Stimulated activated naive CD8-positive, alpha-beta T cell treated with anti-CD3 and anti-CD28 coated beads, Interleukin-15, amount 100 ng/mL, for 72 hours (primary cell): ENCODE results near the gene ZCCHC8.
"Not testable (repeated sequence)": the region's sequence is repeated elsewhere in the genome, so short reads cannot be mapped to it uniquely, and the experiment has no call there.

Experiments used
- ATAC-seq: fragments of 150-1000 bp; cut with Tn5 transposase; 2 replicates; pipeline ENCODE4 v1.10.0; 2021; ENCODE audit warnings: mild to moderate bottlenecking, moderate library complexity
- DNase-seq, 2 donors: peaks; one replicate each; pipeline ENCODE4 v3.0.0; 2021 to 2022
- H3K27ac Mint-ChIP-seq, 2 donors: one replicate each; pipeline ENCODE4 v1.8.0; 2022; ENCODE audit warnings: mild to moderate bottlenecking in 2 of 2, mixed read lengths in 2 of 2, moderate library complexity in 2 of 2
- H3K27me3 Mint-ChIP-seq: one replicate; pipeline ENCODE4 v1.8.0; 2022; ENCODE audit warnings: mixed read lengths
- H3K4me1 Mint-ChIP-seq: one replicate; pipeline ENCODE4 v1.8.0; 2022; ENCODE audit warnings: mild to moderate bottlenecking, mixed read lengths
- H3K4me3 Mint-ChIP-seq, 2 donors: one replicate each; pipeline ENCODE4 v1.8.0; 2022; ENCODE audit warnings: mild to moderate bottlenecking in 2 of 2, mixed read lengths in 2 of 2, moderate library complexity in 1 of 2
- H3K9me3 Mint-ChIP-seq, 2 donors: one replicate each; pipeline ENCODE4 v1.8.0; 2022; ENCODE audit warnings: mixed read lengths in 2 of 2

ZCCHC8 gene

GRCh38 chr12:122518908-122519307 lies 18.2 kb upstream of the ZCCHC8 start:
- Mint-ChIP-seq H3K9me3 (no peaks in the 10 kb centered on the region), H3K27ac (peak overlapping the region in 1 of 2 donors; percentile 86), H3K4me1 (peaks cover 58% of the 10 kb centered on the region), H3K4me3 (no peak overlapping the region), H3K27me3 (no peaks in the 10 kb centered on the region)
- DNase-seq (no peak), ATAC-seq (no peak)

- no peak for DNase-seq
- peak overlapping the region in 1 of 2 donors; percentile 13 for H3K4me3 Mint-ChIP-seq
- peak; percentile 58 for ATAC-seq
- peak overlapping the region in 1 of 2 donors; percentile 91 for H3K27ac Mint-ChIP-seq
- peaks cover 48% of the 10 kb centered on the region for H3K4me1 Mint-ChIP-seq
- no peaks in the 10 kb centered on the region for H3K27me3 Mint-ChIP-seq
- H3K9me3 Mint-ChIP-seq: no peaks in the 10 kb centered on the region
Measured at GRCh38 chr12:122517877-122518276, 17.1 kb upstream of the ZCCHC8 start.

DNA sequence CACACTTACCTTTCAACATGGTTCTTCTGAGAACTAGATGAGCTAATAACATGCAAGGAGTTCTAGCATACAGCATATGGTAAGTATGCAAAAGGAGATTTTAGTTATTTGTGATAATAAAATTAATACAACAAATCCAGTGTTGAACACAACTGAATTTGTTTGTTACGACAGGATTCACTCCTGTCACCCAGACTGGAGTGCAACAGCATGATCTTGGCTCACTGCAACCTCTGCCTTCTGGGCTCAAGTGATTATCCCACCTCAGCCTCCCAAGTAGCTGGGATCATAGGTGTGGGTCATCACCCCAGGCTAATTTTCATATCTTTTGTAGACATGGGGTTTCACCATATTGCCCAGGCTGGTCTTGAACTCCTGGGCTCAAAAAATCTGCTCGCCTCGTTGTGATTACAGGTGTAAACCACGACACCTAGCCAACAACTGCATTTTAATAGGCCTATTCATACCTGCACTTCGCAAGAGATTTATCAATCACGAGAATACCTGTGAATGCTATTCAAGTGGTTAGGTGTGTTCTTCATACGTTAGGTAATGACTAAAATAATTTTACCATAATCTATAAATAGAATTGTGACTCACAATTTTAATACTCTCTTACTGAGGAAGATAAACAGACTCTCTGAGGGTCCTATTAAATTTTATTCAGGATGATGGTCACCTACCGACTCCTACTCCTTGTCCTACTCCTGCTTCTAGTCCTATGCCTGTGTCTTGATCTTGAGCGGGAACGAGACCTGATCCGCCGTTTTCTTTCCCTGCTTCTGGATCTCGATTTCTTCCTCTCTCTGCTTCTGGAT lies 16.0 kb upstream of the ZCCHC8 start:
- no peaks in the 10 kb centered on the region for H3K27me3 Mint-ChIP-seq
- no peak for ATAC-seq
- H3K9me3 Mint-ChIP-seq: no peaks in the 10 kb centered on the region
- no peak overlapping the region for H3K4me3 Mint-ChIP-seq
- peaks cover 41% of the 10 kb centered on the region for H3K4me1 Mint-ChIP-seq
- H3K27ac Mint-ChIP-seq: peak overlapping the region; percentile 3 to 89
- DNase-seq: no peak

- ATAC-seq: no peak
- Mint-ChIP-seq H3K4me1 (peaks cover 29% of the 10 kb centered on the region), H3K27me3 (no peaks in the 10 kb centered on the region), H3K4me3 (no peak overlapping the region), H3K9me3 (no peaks in the 10 kb centered on the region), H3K27ac (peak overlapping the region in 1 of 2 donors; percentile 4)
- no peak for DNase-seq
Measured at GRCh38 chr12:122515275-122515674, 14.5 kb upstream of the ZCCHC8 start.

- Mint-ChIP-seq H3K4me1 (peaks cover 18% of the 10 kb centered on the region), H3K9me3 (no peaks in the 10 kb centered on the region), H3K27ac (no peak overlapping the region), H3K27me3 (no peaks in the 10 kb centered on the region), H3K4me3 (no peak overlapping the region)
- DNase-seq (no peak), ATAC-seq (no peak)
Measured at GRCh38 chr12:122513660-122514059, 12.9 kb upstream of the ZCCHC8 start.

DNA sequence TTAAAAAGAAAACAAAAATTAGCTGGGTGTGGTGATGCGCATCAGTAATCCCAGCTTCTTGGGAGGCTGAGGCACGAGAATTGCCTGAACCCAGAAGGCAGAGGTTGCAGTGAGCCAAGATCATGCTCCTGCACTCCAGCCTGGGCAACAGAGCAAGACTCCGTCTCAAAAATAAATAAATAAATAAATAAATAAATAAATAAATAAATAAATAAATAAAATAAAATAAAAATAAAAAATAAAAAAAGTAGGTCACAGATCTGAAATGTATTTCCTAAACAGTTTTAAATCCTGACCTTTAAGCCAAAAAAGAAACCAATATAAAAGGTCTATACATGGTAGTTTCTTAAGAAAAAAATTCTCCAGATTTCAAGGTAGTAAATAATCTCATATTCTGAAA lies 12.3 kb upstream of the ZCCHC8 start:
- H3K4me3 Mint-ChIP-seq, H3K9me3 Mint-ChIP-seq, ATAC-seq, DNase-seq, H3K27me3 Mint-ChIP-seq, H3K27ac Mint-ChIP-seq: not testable (repeated sequence)
- peaks cover 12% of the 10 kb centered on the region for H3K4me1 Mint-ChIP-seq

GRCh38 chr12:122508163-122508562 lies 7.4 kb upstream of the ZCCHC8 start:
- Mint-ChIP-seq H3K27ac (no peak overlapping the region), H3K4me3 (no peak overlapping the region)
- no peak for ATAC-seq

DNA sequence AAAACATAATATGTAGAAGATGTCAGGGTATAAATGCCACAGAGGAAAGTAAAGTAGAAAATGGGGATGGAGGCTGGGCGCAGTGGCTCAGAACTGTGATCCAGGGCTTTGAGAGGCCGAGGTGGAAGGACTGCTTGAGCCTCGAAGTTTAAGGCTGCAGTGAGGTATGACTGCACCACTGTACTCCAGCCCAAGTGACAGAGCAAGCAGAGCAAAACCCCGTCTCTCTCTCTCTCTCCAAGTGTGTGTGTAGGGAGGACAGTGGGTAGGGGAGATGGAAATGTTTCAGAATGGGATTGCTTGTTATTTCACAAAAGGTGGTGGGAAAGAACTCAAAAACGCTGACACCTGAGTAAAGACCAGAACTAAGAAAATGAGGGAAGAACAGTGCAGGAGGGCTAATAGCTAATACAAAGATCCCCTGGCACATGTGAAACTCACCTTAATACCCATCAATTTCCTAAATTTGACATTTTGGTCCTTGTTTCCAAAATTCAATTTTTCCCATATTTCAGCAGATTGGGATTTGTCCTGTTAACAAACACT lies 5.7 kb upstream of the ZCCHC8 start:
- Mint-ChIP-seq H3K4me3 (no peak overlapping the region), H3K4me1 (peaks cover 10% of the 10 kb centered on the region), H3K9me3 (no peaks in the 10 kb centered on the region), H3K27ac (no peak overlapping the region), H3K27me3 (no peaks in the 10 kb centered on the region)
- DNase-seq: no peak
- ATAC-seq: no peak

More at GRCh38 chr12:122508163-122508562, 7.4 kb upstream of the ZCCHC8 start:
- H3K27me3 Mint-ChIP-seq: no peaks in the 10 kb centered on the region
- no peaks in the 10 kb centered on the region for H3K9me3 Mint-ChIP-seq
- H3K4me1 Mint-ChIP-seq: no peaks in the 10 kb centered on the region
- no peak for DNase-seq

DNA sequence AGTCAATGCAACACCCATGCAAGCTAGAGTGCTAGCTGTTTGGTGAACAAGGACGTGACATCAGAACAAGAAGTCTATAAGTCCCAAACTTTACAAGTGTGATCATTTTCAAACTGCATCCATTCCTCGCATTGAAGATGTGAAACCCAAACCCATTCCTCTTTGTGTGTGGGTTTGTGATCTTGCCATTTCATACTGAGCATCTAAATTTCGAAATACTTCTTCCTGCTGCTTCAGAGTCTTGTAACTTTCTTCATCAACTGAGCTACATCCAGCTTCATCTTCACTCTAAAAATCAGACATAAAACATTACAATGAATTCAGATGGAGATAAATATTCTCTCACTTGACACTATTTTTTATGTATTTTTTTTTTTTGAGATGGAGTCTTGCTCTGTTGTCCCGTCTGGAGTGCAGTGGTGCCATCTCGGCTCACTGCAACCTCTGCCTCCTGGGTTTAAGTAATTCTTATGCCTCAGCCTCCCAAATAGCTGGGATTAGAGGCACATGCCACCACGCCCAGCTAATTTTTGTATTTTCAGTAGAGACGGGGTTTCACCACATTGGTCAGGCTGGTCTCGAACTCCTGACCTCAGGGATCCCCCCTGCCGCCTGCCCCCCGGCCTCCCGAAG lies 4.8 kb upstream of the ZCCHC8 start:
- H3K4me3 Mint-ChIP-seq: no peak overlapping the region
- DNase-seq: no peak
- H3K27ac Mint-ChIP-seq: no peak overlapping the region

GRCh38 chr12:122503783-122504590 lies 3.3 kb upstream of the ZCCHC8 start:
- H3K27ac Mint-ChIP-seq: peak overlapping the region in 1 of 2 donors; percentile 65
- H3K27me3 Mint-ChIP-seq: no peaks in the 10 kb centered on the region
- H3K9me3 Mint-ChIP-seq: no peaks in the 10 kb centered on the region
- ATAC-seq (no peak), DNase-seq (no peak)
- no peak overlapping the region for H3K4me3 Mint-ChIP-seq
- peaks cover 27% of the 10 kb centered on the region for H3K4me1 Mint-ChIP-seq

More for the DNA sequence above, 4.8 kb upstream of the ZCCHC8 start:
- no peak for ATAC-seq
- no peaks in the 10 kb centered on the region for H3K27me3 Mint-ChIP-seq
- peaks cover 19% of the 10 kb centered on the region for H3K4me1 Mint-ChIP-seq
- H3K9me3 Mint-ChIP-seq: no peaks in the 10 kb centered on the region

DNA sequence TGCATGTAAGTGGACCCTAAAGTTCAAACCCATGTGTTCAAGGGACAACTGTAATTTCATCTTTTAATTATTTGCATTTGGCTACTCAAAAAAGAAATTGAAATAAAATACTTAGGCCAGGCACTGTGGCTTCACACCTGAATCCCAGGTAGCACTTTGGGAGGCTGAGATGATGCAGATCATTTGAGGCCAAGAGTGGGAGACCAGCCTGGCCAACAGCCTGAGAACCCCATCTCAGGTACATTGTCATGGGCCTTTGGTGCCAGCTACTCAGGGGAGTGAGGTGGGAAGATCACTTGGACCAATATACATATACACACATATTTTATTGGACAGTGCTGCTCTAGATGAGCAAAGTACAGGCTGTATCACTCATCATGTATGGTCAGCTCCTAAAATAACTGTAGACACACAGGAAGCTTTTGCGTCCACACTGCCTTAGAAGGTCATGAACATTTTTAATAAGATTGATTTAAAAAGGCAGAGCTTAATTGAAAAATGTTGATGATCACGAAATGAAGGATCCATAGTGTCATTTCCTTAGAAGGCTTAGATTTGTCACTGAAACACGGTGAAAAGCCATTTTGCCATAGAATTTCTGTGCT lies 2.5 kb upstream of the ZCCHC8 start:
- ATAC-seq (no peak), DNase-seq (no peak)
- no peaks in the 10 kb centered on the region for H3K27me3 Mint-ChIP-seq
- H3K4me1 Mint-ChIP-seq: peaks cover 33% of the 10 kb centered on the region
- no peaks in the 10 kb centered on the region for H3K9me3 Mint-ChIP-seq
- H3K4me3 Mint-ChIP-seq: no peak overlapping the region
- H3K27ac Mint-ChIP-seq: no peak overlapping the region

GRCh38 chr12:122501489-122501989 lies 807 bp upstream of the ZCCHC8 start:
- ATAC-seq (no peak), DNase-seq (no peak)
- Mint-ChIP-seq H3K4me3 (peak overlapping the region; percentile 99), H3K27me3 (no peaks in the 10 kb centered on the region), H3K27ac (peak overlapping the region; percentile 99), H3K4me1 (peaks cover 44% of the 10 kb centered on the region), H3K9me3 (no peaks in the 10 kb centered on the region)

- no peaks in the 10 kb centered on the region for H3K9me3 Mint-ChIP-seq
- peak; percentile 63 to 66 for DNase-seq
Measured at GRCh38 chr12:122499991-122500684, 594 bp downstream of the ZCCHC8 start.

GRCh38 chr12:122495258-122495657 lies 5.5 kb downstream of the ZCCHC8 start:
- Mint-ChIP-seq H3K4me1 (peaks cover 28% of the 10 kb centered on the region), H3K27ac (no peak overlapping the region), H3K27me3 (no peaks in the 10 kb centered on the region), H3K4me3 (no peak overlapping the region), H3K9me3 (no peaks in the 10 kb centered on the region)
- no peak for DNase-seq
- ATAC-seq: no peak

More at GRCh38 chr12:122499991-122500684, 594 bp downstream of the ZCCHC8 start:
- Mint-ChIP-seq H3K27me3 (no peaks in the 10 kb centered on the region), H3K4me1 (peaks cover 47% of the 10 kb centered on the region), H3K27ac (peak overlapping the region; percentile 99), H3K4me3 (peak overlapping the region; percentile 99)
- ATAC-seq: peak; percentile 41
